Measurements from ENCODE around the gene TRIM72. TPM values are rescaled to one million over a fixed set of nuclear protein-coding genes. Genes with fewer than 3 reads are reported as not detected.

The TRIM72 gene
- total RNA-seq, 2 donors from 2014 or later = not detected

DNA sequence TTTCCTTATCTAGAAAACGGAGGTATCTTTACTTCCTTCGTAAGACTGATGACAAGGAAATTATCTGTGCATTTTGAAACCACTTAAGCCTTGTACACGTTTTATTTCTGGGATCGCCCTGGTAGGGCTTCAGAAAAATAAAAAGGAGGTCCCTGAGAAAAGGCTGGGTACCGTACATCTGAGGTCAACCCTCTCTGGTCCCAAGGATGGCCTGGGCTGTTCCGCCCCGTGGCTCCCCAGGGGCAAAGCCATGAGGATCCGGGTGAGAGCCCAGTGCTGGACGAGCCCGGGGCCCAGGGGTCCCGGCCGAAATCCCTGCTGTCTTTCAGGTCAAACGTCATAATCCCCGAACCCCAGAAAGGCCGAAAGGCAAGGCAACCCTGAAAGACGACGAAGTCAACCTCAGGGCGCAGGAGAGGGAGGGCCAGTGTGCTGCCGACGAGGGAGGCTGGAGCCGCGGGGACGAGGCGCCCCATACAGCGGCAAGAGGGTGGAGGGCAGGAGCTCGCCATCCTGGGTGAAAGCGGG, 34.6 kb upstream of the TRIM72 start:
- peak overlapping the region; percentile 8 to 36 for H3K4me3 ChIP-seq
- DNase-seq (no peak), ATAC-seq (peak; percentile 1)
- TF ChIP-seq, protein P1, sequence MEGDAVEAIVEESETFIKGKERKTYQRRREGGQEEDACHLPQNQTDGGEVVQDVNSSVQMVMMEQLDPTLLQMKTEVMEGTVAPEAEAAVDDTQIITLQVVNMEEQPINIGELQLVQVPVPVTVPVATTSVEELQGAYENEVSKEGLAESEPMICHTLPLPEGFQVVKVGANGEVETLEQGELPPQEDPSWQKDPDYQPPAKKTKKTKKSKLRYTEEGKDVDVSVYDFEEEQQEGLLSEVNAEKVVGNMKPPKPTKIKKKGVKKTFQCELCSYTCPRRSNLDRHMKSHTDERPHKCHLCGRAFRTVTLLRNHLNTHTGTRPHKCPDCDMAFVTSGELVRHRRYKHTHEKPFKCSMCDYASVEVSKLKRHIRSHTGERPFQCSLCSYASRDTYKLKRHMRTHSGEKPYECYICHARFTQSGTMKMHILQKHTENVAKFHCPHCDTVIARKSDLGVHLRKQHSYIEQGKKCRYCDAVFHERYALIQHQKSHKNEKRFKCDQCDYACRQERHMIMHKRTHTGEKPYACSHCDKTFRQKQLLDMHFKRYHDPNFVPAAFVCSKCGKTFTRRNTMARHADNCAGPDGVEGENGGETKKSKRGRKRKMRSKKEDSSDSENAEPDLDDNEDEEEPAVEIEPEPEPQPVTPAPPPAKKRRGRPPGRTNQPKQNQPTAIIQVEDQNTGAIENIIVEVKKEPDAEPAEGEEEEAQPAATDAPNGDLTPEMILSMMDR (IDR thresholded peaks at IDR 0.05) = no peak
- no peak for TF ChIP-seq POLR2A (IDR thresholded peaks at IDR 0.05)
- H3K4me1 ChIP-seq = peaks cover 31% of the 10 kb centered on the region
- no peaks in the 10 kb centered on the region for H3K27me3 ChIP-seq
- intact Hi-C loops (cut with DNase I) = no loop called here
- no peaks in the 10 kb centered on the region for H3K9me3 ChIP-seq
- WGBS, 2 donors = 2 to 9% methylated on average over 6 to 27 of the region's 27 CpGs
- peak overlapping the region; percentile 94 to 97 (median 96) for H3K27ac ChIP-seq
- H3K36me3 ChIP-seq (replicated peaks in 1 of 2; ENCODE audit: insufficient read depth in 1 of 2, low read depth in 2 of 2) = peaks cover 0 to 5% of the 10 kb centered on the region in 2 donors

DNA sequence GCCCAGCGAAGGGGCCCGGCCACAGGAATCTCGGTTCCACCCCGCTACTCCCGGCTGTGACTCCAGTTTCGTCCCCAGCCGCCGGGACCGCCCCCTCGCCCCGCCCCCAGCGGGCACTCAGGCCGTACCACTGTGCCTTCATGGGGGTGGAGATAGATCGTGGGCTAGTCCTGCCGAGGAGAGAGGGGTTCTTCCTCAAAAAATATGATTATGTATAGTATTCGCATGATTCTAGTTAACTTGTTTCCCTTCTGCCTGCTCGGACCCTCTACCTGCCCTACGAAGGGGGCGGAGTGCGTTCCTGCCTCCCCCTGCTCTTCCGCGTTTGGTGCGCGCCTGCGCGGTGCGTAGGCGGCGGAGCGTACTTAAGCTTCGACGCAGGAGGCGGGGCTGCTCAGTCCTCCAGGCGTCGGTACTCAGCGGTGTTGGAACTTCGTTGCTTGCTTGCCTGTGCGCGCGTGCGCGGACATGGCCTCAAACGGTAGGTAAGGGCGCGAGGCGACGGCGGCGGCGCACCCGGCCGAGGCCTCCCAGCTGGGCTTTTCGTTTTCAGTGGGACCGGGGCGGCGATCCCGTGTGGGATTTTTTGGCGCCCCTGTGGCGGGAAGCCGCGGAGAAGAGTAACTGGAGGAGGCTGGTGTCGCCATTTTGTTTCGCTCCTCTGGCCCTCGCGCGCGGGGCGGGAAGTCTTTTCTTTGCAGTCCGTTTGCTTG, 34.0 kb upstream of the TRIM72 start, which contains the start of gene FUS:
TSS of gene FUS (plus strand) at position 393 of the 713 bp plus-strand sequence. CDS start at position 469, 76 bp downstream.
- 0% methylated on average over 1 to 69 of the region's 69 CpGs for WGBS, 2 donors
- peak within 1 kb of the TSS; percentile 94 to 97 (median 96) for H3K27ac ChIP-seq
- peak; percentile 98 to 100 (median 100) for TF ChIP-seq POLR2A (IDR thresholded peaks at IDR 0.05)
- TF ChIP-seq, protein P1 (IDR thresholded peaks at IDR 0.05) = no peak
- H3K9me3 ChIP-seq = no peaks in the 10 kb centered on the region
- ATAC-seq = peak; percentile 91
- peaks cover 0 to 9% of the 10 kb centered on the region in 2 donors for H3K36me3 ChIP-seq (replicated peaks in 1 of 2; ENCODE audit: insufficient read depth in 1 of 2, low read depth in 2 of 2)
- H3K4me3 ChIP-seq = peak within 1 kb of the TSS; percentile 78 to 93
- peaks cover 31% of the 10 kb centered on the region for H3K4me1 ChIP-seq
- intact Hi-C loops (cut with DNase I) = no loop called here
- H3K27me3 ChIP-seq = no peaks in the 10 kb centered on the region
- peak; percentile 90 to 95 (median 94) for DNase-seq

DNA sequence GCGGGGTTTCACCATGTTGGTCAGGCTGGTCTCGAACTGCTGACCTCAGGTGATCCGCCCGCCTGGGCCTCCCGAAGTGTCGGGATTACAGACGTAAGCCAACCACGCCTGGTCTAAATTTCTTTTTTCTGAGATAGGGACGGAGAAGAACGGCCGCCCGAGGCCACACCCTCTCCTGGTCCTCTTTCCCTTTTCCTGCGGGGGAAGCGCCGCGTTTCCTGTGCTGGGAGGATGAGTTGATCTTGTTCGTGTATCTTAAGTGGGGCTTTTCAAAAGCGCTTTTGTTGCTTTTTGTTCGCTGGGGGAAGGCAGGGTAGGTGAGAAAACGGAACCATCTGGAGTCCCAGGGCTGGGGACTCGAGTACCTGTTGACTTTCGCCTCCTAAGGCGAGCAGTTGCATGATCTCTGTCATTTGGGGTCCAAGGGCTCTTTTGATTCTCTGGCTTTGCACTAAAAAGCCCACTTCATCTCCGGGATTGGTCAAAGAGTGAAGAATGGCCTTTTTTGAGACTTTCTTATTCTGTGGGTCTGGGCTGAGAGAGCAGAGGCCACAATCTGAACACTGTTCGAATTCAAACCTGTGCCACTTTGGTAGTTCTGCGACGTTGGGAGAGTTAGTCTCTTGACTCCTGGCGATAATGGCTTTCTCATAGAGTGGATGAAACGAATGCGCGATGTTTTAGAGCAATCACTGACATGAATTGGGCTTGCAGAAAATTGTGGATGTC, 32.7 kb upstream of the TRIM72 start:
- WGBS, 2 donors = 5 to 8% methylated on average over 30 to 31 of the region's 31 CpGs
- ATAC-seq = no peak
- intact Hi-C loops (cut with DNase I) = no loop called here
- Histone ChIP-seq H3K27ac (peak overlapping the region in 3 of 4 donors; percentile 94 to 97 (median 95)), H3K4me3 (peak overlapping the region; percentile 78 to 93), H3K27me3 (no peaks in the 10 kb centered on the region), H3K4me1 (peaks cover 31% of the 10 kb centered on the region), H3K9me3 (no peaks in the 10 kb centered on the region), H3K36me3 (replicated peaks in 1 of 2; ENCODE audit: insufficient read depth in 1 of 2, low read depth in 2 of 2) (peaks cover 9 to 20% of the 10 kb centered on the region in 2 donors)
- DNase-seq = peak in 3 of 4 donors; percentile 17 to 29 (median 26)
- TF ChIP-seq POLR2A (IDR thresholded peaks at IDR 0.05) = no peak
- TF ChIP-seq, protein P1 (IDR thresholded peaks at IDR 0.05) = no peak

DNA sequence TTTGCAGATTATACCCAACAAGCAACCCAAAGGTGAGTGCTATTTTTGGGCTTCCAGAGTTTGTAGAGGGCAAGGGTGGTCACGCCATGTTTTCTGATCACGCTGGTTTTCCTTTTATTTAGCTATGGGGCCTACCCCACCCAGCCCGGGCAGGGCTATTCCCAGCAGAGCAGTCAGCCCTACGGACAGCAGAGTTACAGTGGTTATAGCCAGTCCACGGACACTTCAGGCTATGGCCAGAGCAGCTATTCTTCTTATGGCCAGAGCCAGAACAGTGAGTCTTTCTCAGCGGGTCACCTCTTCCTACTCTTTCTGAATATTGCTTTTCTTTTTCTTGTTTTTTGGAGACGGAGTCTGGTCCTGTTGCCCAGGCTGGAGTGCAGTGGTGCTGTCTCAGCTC, 31.5 kb upstream of the TRIM72 start:
- Histone ChIP-seq H3K27me3 (no peaks in the 10 kb centered on the region), H3K36me3 (replicated peaks in 1 of 2; ENCODE audit: insufficient read depth in 1 of 2, low read depth in 2 of 2) (peaks cover 9 to 28% of the 10 kb centered on the region in 2 donors), H3K4me3 (no peak overlapping the region), H3K4me1 (peaks cover 31% of the 10 kb centered on the region), H3K27ac (no peak overlapping the region), H3K9me3 (no peaks in the 10 kb centered on the region)
- TF ChIP-seq, protein P1 (IDR thresholded peaks at IDR 0.05) = no peak
- no peak for TF ChIP-seq POLR2A (IDR thresholded peaks at IDR 0.05)
- DNase-seq (no peak), ATAC-seq (no peak)
- WGBS, 2 donors = 55% methylated on average over 7 of the region's 7 CpGs
- intact Hi-C loops (cut with DNase I) = no loop called here
